Gastrocnemius medialis (tissue), 4 donors: ENCODE results near the gene KRTAP5-3.

Experiments
- POLR2A ChIP-seq, 2 donors: fragments of 450-650 bp; IDR thresholded peaks; one replicate each; pipeline ENCODE4 v1.6.1; 2017; ENCODE audit warnings: antibody characterized with exemption in 2 of 2, mild to moderate bottlenecking in 2 of 2, moderate library complexity in 2 of 2
- TF ChIP-seq, protein P1 (sequence below), 5 experiments: fragments of 450-650 bp in 3 of 5; fragments of 200-600 bp in 2 of 5; sonication (generic) in 2 of 5; IDR thresholded peaks in 4 of 5; conservative IDR thresholded peaks in 1 of 5; 1 replicate in 4 of 5; 2 replicates in 1 of 5; pipeline ENCODE4 v1.5.1; 2016 to 2019; ENCODE audit warnings: antibody characterized with exemption in 5 of 5, mild to moderate bottlenecking in 3 of 5, moderate library complexity in 3 of 5

DNA sequence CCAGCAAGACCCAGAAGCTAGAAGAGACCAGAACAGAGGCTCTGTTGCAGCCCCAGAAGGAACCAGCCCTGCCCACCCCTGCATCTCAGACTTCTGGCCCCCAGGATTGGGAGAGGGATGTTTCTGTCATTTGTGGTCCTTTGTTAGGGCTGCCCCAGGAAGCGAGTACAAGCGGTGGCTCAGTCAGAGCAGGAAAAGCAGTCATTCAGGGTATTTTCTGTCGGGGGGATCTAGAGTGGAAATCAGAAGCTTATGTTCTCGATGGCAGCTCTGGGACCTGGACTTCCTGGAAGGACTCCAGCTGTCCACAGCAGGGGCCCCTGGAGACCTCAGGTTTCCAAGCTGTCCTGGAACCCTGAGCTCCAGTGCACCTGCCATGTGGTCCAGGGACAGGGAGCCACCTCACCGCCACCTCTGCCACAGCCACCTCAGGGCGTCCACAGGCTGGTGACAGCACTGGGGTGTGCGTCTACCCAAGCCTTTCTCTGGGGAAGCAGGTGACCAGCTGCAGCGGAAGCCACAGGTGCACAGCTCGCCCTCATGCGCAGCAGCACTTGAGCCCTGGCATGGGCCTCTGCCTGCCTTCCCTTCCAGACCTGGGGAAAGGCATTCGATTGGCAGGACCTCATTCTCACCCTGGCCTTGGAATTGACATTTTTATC lies 23.9 kb upstream of the KRTAP5-3 start:
- TF ChIP-seq POLR2A (IDR thresholded peaks at IDR 0.05) = no peak
- TF ChIP-seq, protein P1, sequence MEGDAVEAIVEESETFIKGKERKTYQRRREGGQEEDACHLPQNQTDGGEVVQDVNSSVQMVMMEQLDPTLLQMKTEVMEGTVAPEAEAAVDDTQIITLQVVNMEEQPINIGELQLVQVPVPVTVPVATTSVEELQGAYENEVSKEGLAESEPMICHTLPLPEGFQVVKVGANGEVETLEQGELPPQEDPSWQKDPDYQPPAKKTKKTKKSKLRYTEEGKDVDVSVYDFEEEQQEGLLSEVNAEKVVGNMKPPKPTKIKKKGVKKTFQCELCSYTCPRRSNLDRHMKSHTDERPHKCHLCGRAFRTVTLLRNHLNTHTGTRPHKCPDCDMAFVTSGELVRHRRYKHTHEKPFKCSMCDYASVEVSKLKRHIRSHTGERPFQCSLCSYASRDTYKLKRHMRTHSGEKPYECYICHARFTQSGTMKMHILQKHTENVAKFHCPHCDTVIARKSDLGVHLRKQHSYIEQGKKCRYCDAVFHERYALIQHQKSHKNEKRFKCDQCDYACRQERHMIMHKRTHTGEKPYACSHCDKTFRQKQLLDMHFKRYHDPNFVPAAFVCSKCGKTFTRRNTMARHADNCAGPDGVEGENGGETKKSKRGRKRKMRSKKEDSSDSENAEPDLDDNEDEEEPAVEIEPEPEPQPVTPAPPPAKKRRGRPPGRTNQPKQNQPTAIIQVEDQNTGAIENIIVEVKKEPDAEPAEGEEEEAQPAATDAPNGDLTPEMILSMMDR (IDR thresholded peaks at IDR 0.05 in 4 of 5, conservative IDR thresholded peaks at IDR 0.05 in 1 of 5) = no peak
